ENCODE results near the gene IGFALS. TPM values are rescaled to one million over a fixed set of nuclear protein-coding genes. Genes with fewer than 3 reads are reported as not detected.

Gene IGFALS
- total and polyA plus RNA-seq, 9 donors, result 0.20 to 1.8 (median 0.50) TPM; not detected in 1

DNA sequence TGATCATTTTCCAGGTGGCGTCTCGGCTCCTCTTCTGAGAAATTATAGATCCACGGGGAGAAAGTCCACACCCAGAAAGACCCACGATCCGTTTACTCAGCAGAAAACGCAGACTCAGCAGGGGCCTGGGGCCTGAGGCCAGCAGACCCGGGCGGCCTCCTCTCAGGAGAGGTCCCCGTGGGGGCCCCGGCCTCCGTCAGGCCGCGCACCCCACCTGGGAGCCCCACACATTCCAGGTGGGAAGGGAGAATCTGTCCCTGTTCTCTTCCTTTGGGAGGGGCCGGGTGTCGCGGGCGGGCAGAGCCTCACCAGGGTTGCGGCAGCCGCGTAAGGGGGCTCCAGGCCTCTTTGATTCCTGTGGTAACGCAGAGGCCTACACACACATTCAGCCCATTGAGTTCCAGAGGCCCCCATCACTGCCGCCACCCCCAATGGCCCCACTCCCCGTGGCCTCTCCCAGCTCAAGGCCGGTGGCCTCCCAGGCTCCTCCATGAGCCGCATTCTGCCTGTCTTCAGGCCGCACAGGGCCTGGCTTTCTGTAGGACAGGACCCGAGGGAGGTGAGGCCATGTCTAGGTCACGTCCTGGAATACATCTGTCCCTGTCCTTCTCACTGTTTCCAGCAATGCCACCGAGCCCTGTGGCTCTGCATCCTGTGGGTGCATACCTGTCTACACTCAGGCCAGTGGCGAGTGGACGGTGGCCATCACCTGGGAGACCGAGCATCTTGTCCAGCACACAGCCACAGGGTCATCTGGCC lies 1.6 kb upstream of the IGFALS start:
- intact Hi-C loops (cut with DNase I), result no loop called here
- no peaks in the 10 kb centered on the region for H3K4me1 ChIP-seq (ENCODE audit: insufficient read depth)

DNA sequence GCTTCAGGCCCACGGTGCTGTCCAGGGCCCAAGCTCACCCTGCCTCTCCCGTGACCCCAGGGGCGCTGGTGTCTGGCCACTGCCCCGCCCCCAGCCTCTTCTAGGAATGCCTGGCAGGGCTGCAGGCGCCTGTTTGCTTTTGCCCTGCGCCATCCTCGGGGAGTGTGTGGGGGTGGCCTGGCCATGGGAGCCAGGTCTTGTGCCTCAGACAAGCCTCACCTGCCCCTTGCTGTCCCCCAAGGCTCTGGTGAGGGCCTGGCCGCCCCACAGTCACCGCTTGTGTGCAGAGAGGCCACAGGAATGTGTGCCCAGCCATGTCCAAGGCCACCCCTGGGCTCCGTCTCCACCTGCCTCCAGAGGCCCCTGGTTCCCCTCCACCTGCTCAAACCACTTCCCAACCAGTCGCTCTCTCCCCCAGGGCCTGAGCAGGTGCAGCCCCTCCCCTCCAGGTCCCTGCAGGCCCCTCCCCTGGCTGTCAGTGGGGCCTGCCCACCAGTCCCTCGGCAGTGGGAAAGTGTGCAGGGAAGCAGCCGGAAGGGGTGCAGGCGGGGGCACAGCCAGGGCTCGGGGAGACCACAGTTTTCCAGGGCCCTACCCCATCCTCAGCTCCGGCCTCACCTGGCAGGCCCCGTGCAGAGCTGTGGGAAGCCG lies 841 bp upstream of the IGFALS start:
- Histone ChIP-seq H3K36me3 (no peaks in the 10 kb centered on the region), H3K27me3 (no peaks in the 10 kb centered on the region), H3K4me1 (ENCODE audit: insufficient read depth) (no peaks in the 10 kb centered on the region), H3K4me3 (no peak overlapping the region), H3K27ac (no peak overlapping the region), H3K9me3 (no peaks in the 10 kb centered on the region)
- intact Hi-C loops (cut with DNase I), result no loop called here
- WGBS, 3 donors, result 31 to 41% (median 41%) methylated on average over 17 to 18 of the region's 18 CpGs
- no peak for TF ChIP-seq POLR2A (IDR thresholded peaks at IDR 0.05)
- TF ChIP-seq, protein P1, sequence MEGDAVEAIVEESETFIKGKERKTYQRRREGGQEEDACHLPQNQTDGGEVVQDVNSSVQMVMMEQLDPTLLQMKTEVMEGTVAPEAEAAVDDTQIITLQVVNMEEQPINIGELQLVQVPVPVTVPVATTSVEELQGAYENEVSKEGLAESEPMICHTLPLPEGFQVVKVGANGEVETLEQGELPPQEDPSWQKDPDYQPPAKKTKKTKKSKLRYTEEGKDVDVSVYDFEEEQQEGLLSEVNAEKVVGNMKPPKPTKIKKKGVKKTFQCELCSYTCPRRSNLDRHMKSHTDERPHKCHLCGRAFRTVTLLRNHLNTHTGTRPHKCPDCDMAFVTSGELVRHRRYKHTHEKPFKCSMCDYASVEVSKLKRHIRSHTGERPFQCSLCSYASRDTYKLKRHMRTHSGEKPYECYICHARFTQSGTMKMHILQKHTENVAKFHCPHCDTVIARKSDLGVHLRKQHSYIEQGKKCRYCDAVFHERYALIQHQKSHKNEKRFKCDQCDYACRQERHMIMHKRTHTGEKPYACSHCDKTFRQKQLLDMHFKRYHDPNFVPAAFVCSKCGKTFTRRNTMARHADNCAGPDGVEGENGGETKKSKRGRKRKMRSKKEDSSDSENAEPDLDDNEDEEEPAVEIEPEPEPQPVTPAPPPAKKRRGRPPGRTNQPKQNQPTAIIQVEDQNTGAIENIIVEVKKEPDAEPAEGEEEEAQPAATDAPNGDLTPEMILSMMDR (IDR thresholded peaks at IDR 0.05), result no peak
- peak in 3 of 5 donors; percentile 24 to 46 (median 28) for DNase-seq

More for the DNA sequence above, 1.6 kb upstream of the IGFALS start:
- Histone ChIP-seq H3K27me3 (no peaks in the 10 kb centered on the region), H3K9me3 (no peaks in the 10 kb centered on the region), H3K36me3 (no peaks in the 10 kb centered on the region), H3K4me3 (no peak overlapping the region), H3K27ac (no peak overlapping the region)
- TF ChIP-seq EP300 (IDR thresholded peaks at IDR 0.05) (no peak), POLR2A (IDR thresholded peaks at IDR 0.05) (no peak)
- TF ChIP-seq, protein P1 (IDR thresholded peaks at IDR 0.05), result no peak
- WGBS, 3 donors, result 67 to 74% (median 72%) methylated on average over 32 of the region's 32 CpGs
- DNase-seq, result no peak

DNA sequence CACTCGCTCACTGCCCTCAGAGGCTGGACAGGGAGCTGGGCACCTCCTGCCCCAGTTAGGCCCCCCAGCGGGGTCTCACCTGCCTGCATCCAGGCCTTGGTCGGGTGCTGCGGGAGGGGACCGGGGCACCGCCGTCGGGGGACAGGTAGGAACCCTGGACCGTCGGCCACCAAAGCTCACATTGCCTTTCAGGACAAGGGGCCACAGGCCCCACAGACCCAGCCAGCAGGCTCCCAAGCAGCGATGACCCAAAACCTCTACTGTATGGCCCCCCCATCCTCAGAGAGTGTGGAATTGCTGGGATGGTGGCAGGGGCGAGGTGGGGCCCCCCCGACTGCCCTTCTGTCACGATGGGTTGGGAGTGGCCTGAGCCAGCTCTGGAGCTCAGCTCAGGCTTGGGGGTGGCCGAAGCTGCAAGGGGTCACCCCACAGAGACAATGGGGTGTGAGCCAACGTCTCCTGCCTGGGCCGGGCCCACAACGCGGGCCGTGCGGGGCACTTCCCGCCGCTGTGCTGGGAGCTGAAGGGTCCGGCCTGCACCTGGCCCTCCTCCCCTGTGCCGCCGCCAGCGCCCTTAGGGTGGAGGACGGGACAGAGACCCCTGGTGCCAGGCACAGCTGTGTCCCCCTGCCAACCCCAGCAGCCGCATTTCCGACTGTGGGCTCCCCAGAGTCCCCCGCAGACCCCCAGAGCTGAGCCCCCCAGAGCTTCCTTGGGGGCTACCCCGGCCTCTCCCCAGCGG lies 498 bp downstream of the IGFALS start:
- H3K36me3 ChIP-seq, result no peaks in the 10 kb centered on the region
- peak in 2 of 5 donors; percentile 16 to 21 for DNase-seq
- H3K27ac ChIP-seq, result no peak overlapping the region
- WGBS, 3 donors, result 78 to 81% (median 80%) methylated on average over 23 to 33 of the region's 33 CpGs
- H3K4me3 ChIP-seq, result no peak overlapping the region
- H3K27me3 ChIP-seq, result no peaks in the 10 kb centered on the region
- no peaks in the 10 kb centered on the region for H3K4me1 ChIP-seq (ENCODE audit: insufficient read depth)
- H3K9me3 ChIP-seq, result no peaks in the 10 kb centered on the region
- TF ChIP-seq, protein P1 (IDR thresholded peaks at IDR 0.05), result no peak
- TF ChIP-seq POLR2A (IDR thresholded peaks at IDR 0.05) (no peak), EP300 (IDR thresholded peaks at IDR 0.05) (no peak)
- intact Hi-C loops (cut with DNase I), result no loop called here

DNA sequence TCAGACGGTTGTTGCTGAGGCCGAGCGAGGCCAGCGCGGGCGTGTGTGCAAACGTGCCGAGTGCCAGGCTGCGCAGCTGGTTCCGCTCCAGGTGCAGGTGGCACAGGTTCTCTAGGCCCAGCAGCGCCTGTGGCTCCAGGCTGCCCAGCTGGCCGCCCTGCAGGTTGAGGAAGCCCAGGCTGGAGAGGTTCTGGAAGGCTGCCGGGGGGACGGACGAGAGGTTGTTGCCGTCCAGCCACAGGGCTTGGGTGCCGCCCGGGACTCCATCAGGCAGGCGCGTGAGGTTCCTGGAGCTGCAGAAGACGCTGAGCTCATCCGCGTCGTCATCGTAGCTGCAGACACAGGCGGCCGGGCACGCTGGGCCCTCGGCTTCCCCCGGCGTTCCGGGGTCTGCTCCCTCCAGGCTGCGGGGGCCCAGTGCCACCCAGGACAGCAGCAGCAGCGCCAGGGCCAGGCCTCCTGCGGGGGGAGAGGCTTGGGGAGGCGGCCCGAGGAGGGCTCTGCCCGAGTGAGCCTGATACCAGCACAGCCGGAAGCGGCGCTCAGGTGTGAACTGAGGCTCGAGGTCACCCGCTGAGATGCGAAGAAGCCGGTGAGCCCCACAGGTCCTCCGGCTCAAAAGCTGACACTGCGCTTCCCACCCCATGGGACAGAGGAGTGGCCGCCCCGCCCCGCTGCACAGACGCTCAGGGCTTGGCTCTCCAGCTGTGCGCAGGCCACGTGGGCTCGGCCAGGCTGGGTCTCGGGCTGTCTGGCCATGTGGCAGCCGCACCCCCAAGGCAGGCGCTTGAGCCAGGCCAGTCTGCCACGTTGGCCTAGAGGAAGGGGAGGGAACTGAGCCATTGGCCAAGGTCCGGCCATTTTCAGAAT lies 1.3 kb downstream of the IGFALS start:
- no peaks in the 10 kb centered on the region for H3K36me3 ChIP-seq
- peak in 4 of 5 donors; percentile 18 to 40 (median 22) for DNase-seq
- no peaks in the 10 kb centered on the region for H3K27me3 ChIP-seq
- no peak overlapping the region for H3K27ac ChIP-seq
- H3K4me1 ChIP-seq (ENCODE audit: insufficient read depth), result no peaks in the 10 kb centered on the region
- 85 to 89% (median 86%) methylated on average over 45 to 59 of the region's 59 CpGs for WGBS, 3 donors
- intact Hi-C loops (cut with DNase I), result no loop called here
- TF ChIP-seq, protein P1 (IDR thresholded peaks at IDR 0.05), result no peak
- TF ChIP-seq POLR2A (IDR thresholded peaks at IDR 0.05) (no peak), EP300 (IDR thresholded peaks at IDR 0.05) (no peak)
- no peak overlapping the region for H3K4me3 ChIP-seq
- H3K9me3 ChIP-seq, result no peaks in the 10 kb centered on the region

Data from ovary (tissue), 9 donors.